ENCODE measurements around the gene ERICH6B.

The ERICH6B gene

GRCh38 chr13:45510672-45511071, 104.9 kb downstream of the ERICH6B start:
- Histone ChIP-seq H3K79me1 (ENCODE audit: low read depth, low read length) (no peaks in the 10 kb centered on the region), H3K4me3 (ENCODE audit: low read length in 2 of 2) (no peak overlapping the region), H4K91ac (ENCODE audit: low read depth, low read length, poor library complexity) (no peak overlapping the region), H2BK12ac (ENCODE audit: low read length) (no peak overlapping the region), H3K14ac (ENCODE audit: low read length) (no peak overlapping the region), H2BK15ac (ENCODE audit: low read length) (no peak overlapping the region), H3K36me3 (replicated peaks in 1 of 2; ENCODE audit: control insufficient read depth in 2 of 2, insufficient read depth in 2 of 2, low read length in 2 of 2) (peaks cover 13 to 82% of the 10 kb centered on the region in 2 donors), H3K18ac (ENCODE audit: low read length) (no peak overlapping the region), H2BK5ac (ENCODE audit: low read length) (no peak overlapping the region), H3K4me1 (ENCODE audit: control insufficient read depth in 2 of 2, insufficient read depth in 1 of 2, low read depth in 1 of 2, low read length in 2 of 2) (peaks cover 0 to 7% of the 10 kb centered on the region in 2 donors), H3K27ac (replicated peaks; ENCODE audit: low read length) (no peak overlapping the region), H3K23ac (ENCODE audit: low read depth, low read length, poor library complexity) (no peak overlapping the region), H4K8ac (ENCODE audit: low read depth, low read length) (no peak overlapping the region), H3K9ac (ENCODE audit: low read depth, low read length, poor library complexity) (no peak overlapping the region), H2AFZ (ENCODE audit: low read length) (no peak overlapping the region), H3K4ac (ENCODE audit: low read length) (no peak overlapping the region), H2BK120ac (ENCODE audit: low read depth, low read length) (no peak overlapping the region), H2AK5ac (ENCODE audit: low read depth, low read length) (no peak overlapping the region), H3K27me3 (ENCODE audit: control insufficient read depth in 3 of 3, insufficient read depth in 3 of 3, low read depth in 1 of 3, low read length in 3 of 3) (no peaks in the 10 kb centered on the region), H3K9me3 (replicated peaks in 1 of 2; ENCODE audit: control insufficient read depth in 2 of 2, insufficient read depth in 1 of 2, low read depth in 1 of 2, low read length in 2 of 2) (no peaks in the 10 kb centered on the region), H3K4me2 (ENCODE audit: insufficient read depth, low read length, poor library complexity, severe bottlenecking) (no peak overlapping the region)
- DNase-seq (ENCODE audit: low spot score), result no peak
- no CpG with 5 or more reads among the region's 3 CpGs for WGBS, 2 donors (ENCODE audit: extremely low coverage in 2 of 2, insufficient read length in 2 of 2, insufficient replicate concordance in 1 of 2)

- Histone ChIP-seq H3K14ac (ENCODE audit: low read length) (no peak overlapping the region), H3K18ac (ENCODE audit: low read length) (no peak overlapping the region), H3K23ac (ENCODE audit: low read depth, low read length, poor library complexity) (no peak overlapping the region), H3K36me3 (replicated peaks in 1 of 2; ENCODE audit: control insufficient read depth in 2 of 2, insufficient read depth in 2 of 2, low read length in 2 of 2) (peaks cover 19 to 78% of the 10 kb centered on the region in 2 donors), H2AFZ (ENCODE audit: low read length) (no peak overlapping the region), H3K4ac (ENCODE audit: low read length) (no peak overlapping the region), H3K4me3 (ENCODE audit: low read length in 2 of 2) (no peak overlapping the region), H2BK15ac (ENCODE audit: low read length) (no peak overlapping the region), H3K4me2 (ENCODE audit: insufficient read depth, low read length, poor library complexity, severe bottlenecking) (no peak overlapping the region), H2BK120ac (ENCODE audit: low read depth, low read length) (no peak overlapping the region), H4K8ac (ENCODE audit: low read depth, low read length) (no peak overlapping the region), H3K9ac (ENCODE audit: low read depth, low read length, poor library complexity) (no peak overlapping the region), H3K27me3 (ENCODE audit: control insufficient read depth in 3 of 3, insufficient read depth in 3 of 3, low read depth in 1 of 3, low read length in 3 of 3) (no peaks in the 10 kb centered on the region), H2BK5ac (ENCODE audit: low read length) (no peak overlapping the region), H2AK5ac (ENCODE audit: low read depth, low read length) (no peak overlapping the region), H4K91ac (ENCODE audit: low read depth, low read length, poor library complexity) (no peak overlapping the region), H2BK12ac (ENCODE audit: low read length) (no peak overlapping the region), H3K4me1 (ENCODE audit: control insufficient read depth in 2 of 2, insufficient read depth in 1 of 2, low read depth in 1 of 2, low read length in 2 of 2) (peaks cover 0 to 7% of the 10 kb centered on the region in 2 donors), H3K79me1 (ENCODE audit: low read depth, low read length) (no peaks in the 10 kb centered on the region), H3K9me3 (replicated peaks in 1 of 2; ENCODE audit: control insufficient read depth in 2 of 2, insufficient read depth in 1 of 2, low read depth in 1 of 2, low read length in 2 of 2) (peaks cover 0 to 2% of the 10 kb centered on the region in 2 donors), H3K27ac (replicated peaks; ENCODE audit: low read length) (no peak overlapping the region)
- WGBS, 2 donors (ENCODE audit: extremely low coverage in 2 of 2, insufficient read length in 2 of 2, insufficient replicate concordance in 1 of 2), result no CpG with 5 or more reads among the region's 7 CpGs
- DNase-seq (ENCODE audit: low spot score), result no peak
Measured at GRCh38 chr13:45508776-45509175, 106.8 kb downstream of the ERICH6B start.

- H3K9ac ChIP-seq (ENCODE audit: low read depth, low read length, poor library complexity), result no peak overlapping the region
- H3K4ac ChIP-seq (ENCODE audit: low read length), result no peak overlapping the region
- H3K23ac ChIP-seq (ENCODE audit: low read depth, low read length, poor library complexity), result no peak overlapping the region
Measured at GRCh38 chr13:45506811-45507210, 108.7 kb downstream of the ERICH6B start.

GRCh38 chr13:45503658-45504057, 111.9 kb downstream of the ERICH6B start:
- DNase-seq (ENCODE audit: low spot score), result no peak
- peaks cover 2 to 6% of the 10 kb centered on the region in 2 donors for H3K9me3 ChIP-seq (replicated peaks in 1 of 2; ENCODE audit: control insufficient read depth in 2 of 2, insufficient read depth in 1 of 2, low read depth in 1 of 2, low read length in 2 of 2)
- no peak overlapping the region for H3K4ac ChIP-seq (ENCODE audit: low read length)
- H3K18ac ChIP-seq (ENCODE audit: low read length), result no peak overlapping the region
- H3K36me3 ChIP-seq (replicated peaks in 1 of 2; ENCODE audit: control insufficient read depth in 2 of 2, insufficient read depth in 2 of 2, low read length in 2 of 2), result peaks cover 26 to 82% of the 10 kb centered on the region in 2 donors
- H2BK5ac ChIP-seq (ENCODE audit: low read length), result no peak overlapping the region
- H3K9ac ChIP-seq (ENCODE audit: low read depth, low read length, poor library complexity), result no peak overlapping the region
- no peak overlapping the region for H2AK5ac ChIP-seq (ENCODE audit: low read depth, low read length)
- no peak overlapping the region for H2BK120ac ChIP-seq (ENCODE audit: low read depth, low read length)
- no peak overlapping the region for H2BK12ac ChIP-seq (ENCODE audit: low read length)
- no peaks in the 10 kb centered on the region for H3K4me1 ChIP-seq (ENCODE audit: control insufficient read depth in 2 of 2, insufficient read depth in 1 of 2, low read depth in 1 of 2, low read length in 2 of 2)
- no peak overlapping the region for H3K14ac ChIP-seq (ENCODE audit: low read length)
- H4K8ac ChIP-seq (ENCODE audit: low read depth, low read length), result no peak overlapping the region
- H3K4me2 ChIP-seq (ENCODE audit: insufficient read depth, low read length, poor library complexity, severe bottlenecking), result no peak overlapping the region
- H3K27me3 ChIP-seq (ENCODE audit: control insufficient read depth in 3 of 3, insufficient read depth in 3 of 3, low read depth in 1 of 3, low read length in 3 of 3), result no peaks in the 10 kb centered on the region
- no peaks in the 10 kb centered on the region for H3K79me1 ChIP-seq (ENCODE audit: low read depth, low read length)
- H3K23ac ChIP-seq (ENCODE audit: low read depth, low read length, poor library complexity), result no peak overlapping the region
- no peak overlapping the region for H4K91ac ChIP-seq (ENCODE audit: low read depth, low read length, poor library complexity)
- no peak overlapping the region for H2AFZ ChIP-seq (ENCODE audit: low read length)
- no peak overlapping the region for H2BK15ac ChIP-seq (ENCODE audit: low read length)
- H3K4me3 ChIP-seq (ENCODE audit: low read length in 2 of 2), result no peak overlapping the region
- H3K27ac ChIP-seq (replicated peaks; ENCODE audit: low read length), result no peak overlapping the region

More at GRCh38 chr13:45506811-45507210, 108.7 kb downstream of the ERICH6B start:
- no peak overlapping the region for H2BK5ac ChIP-seq (ENCODE audit: low read length)
- no peak overlapping the region for H2BK15ac ChIP-seq (ENCODE audit: low read length)
- H4K8ac ChIP-seq (ENCODE audit: low read depth, low read length), result no peak overlapping the region
- no peak overlapping the region for H2AK5ac ChIP-seq (ENCODE audit: low read depth, low read length)
- H3K4me2 ChIP-seq (ENCODE audit: insufficient read depth, low read length, poor library complexity, severe bottlenecking), result no peak overlapping the region
- H3K4me3 ChIP-seq (ENCODE audit: low read length in 2 of 2), result no peak overlapping the region
- H3K14ac ChIP-seq (ENCODE audit: low read length), result no peak overlapping the region
- H3K9me3 ChIP-seq (replicated peaks in 1 of 2; ENCODE audit: control insufficient read depth in 2 of 2, insufficient read depth in 1 of 2, low read depth in 1 of 2, low read length in 2 of 2), result peaks cover 0 to 2% of the 10 kb centered on the region in 2 donors
- no peak overlapping the region for H4K91ac ChIP-seq (ENCODE audit: low read depth, low read length, poor library complexity)
- no peak for DNase-seq (ENCODE audit: low spot score)
- no peak overlapping the region for H2AFZ ChIP-seq (ENCODE audit: low read length)
- no peak overlapping the region for H2BK120ac ChIP-seq (ENCODE audit: low read depth, low read length)
- no peaks in the 10 kb centered on the region for H3K79me1 ChIP-seq (ENCODE audit: low read depth, low read length)
- WGBS, 2 donors (ENCODE audit: extremely low coverage in 2 of 2, insufficient read length in 2 of 2, insufficient replicate concordance in 1 of 2), result no CpG with 5 or more reads among the region's 6 CpGs
- H2BK12ac ChIP-seq (ENCODE audit: low read length), result no peak overlapping the region
- no peaks in the 10 kb centered on the region for H3K27me3 ChIP-seq (ENCODE audit: control insufficient read depth in 3 of 3, insufficient read depth in 3 of 3, low read depth in 1 of 3, low read length in 3 of 3)
- no peak overlapping the region for H3K18ac ChIP-seq (ENCODE audit: low read length)
- H3K27ac ChIP-seq (replicated peaks; ENCODE audit: low read length), result no peak overlapping the region
- peaks cover 26 to 82% of the 10 kb centered on the region in 2 donors for H3K36me3 ChIP-seq (replicated peaks in 1 of 2; ENCODE audit: control insufficient read depth in 2 of 2, insufficient read depth in 2 of 2, low read length in 2 of 2)
- H3K4me1 ChIP-seq (ENCODE audit: control insufficient read depth in 2 of 2, insufficient read depth in 1 of 2, low read depth in 1 of 2, low read length in 2 of 2), result peaks cover 0 to 7% of the 10 kb centered on the region in 2 donors
